NCI-H1105 (cell line): ENCODE measurements around the gene MOCS3.
"Not testable (repeated sequence)": the region's sequence is repeated elsewhere in the genome, so short reads cannot be mapped to it uniquely, and the experiment has no call there.

ENCODE experiments used
- DNase-seq: peaks from one replicate; lab custom pipeline; 2025; lab: John Stamatoyannopoulos, UW

The MOCS3 gene

GRCh38 chr20:50932016-50932485 lies 26.6 kb upstream of the MOCS3 start:
- no peak for DNase-seq

GRCh38 chr20:50932691-50933280 lies 25.8 kb upstream of the MOCS3 start:
- no peak for DNase-seq

GRCh38 chr20:50933589-50933988 lies 25.0 kb upstream of the MOCS3 start:
- no peak for DNase-seq

- no peak for DNase-seq
Observed at GRCh38 chr20:50943069-50943468, 15.5 kb upstream of the MOCS3 start.

- no peak for DNase-seq
Observed at GRCh38 chr20:50948132-50948785, 10.4 kb upstream of the MOCS3 start.

GRCh38 chr20:50953196-50953595 lies 5.4 kb upstream of the MOCS3 start:
- DNase-seq: no peak

GRCh38 chr20:50953821-50954220 lies 4.8 kb upstream of the MOCS3 start:
- DNase-seq: no peak

GRCh38 chr20:50957276-50957675 lies 1.3 kb upstream of the MOCS3 start:
- no peak for DNase-seq

GRCh38 chr20:50957798-50958614 lies 612 bp upstream of the MOCS3 start, which contains the start of gene DPM1:
TSS of gene DPM1 (minus strand) at chr20:50958532. CDS start at chr20:50958523, 9 bp downstream.
- DNase-seq: peak; percentile 85

GRCh38 chr20:50959543-50960126 lies 1.0 kb downstream of the MOCS3 start:
- DNase-seq: no peak

- DNase-seq: no peak
Observed at GRCh38 chr20:50967586-50967985, 9.0 kb downstream of the MOCS3 start.

GRCh38 chr20:50968289-50968688 lies 9.7 kb downstream of the MOCS3 start:
- DNase-seq: no peak

GRCh38 chr20:50969435-50969834 lies 10.8 kb downstream of the MOCS3 start:
- DNase-seq: no peak

- DNase-seq: no peak
Observed at GRCh38 chr20:50969912-50970311, 11.3 kb downstream of the MOCS3 start.

- DNase-seq: no peak
Observed at GRCh38 chr20:50975701-50976330, 17.2 kb downstream of the MOCS3 start.

- DNase-seq: no peak
Observed at GRCh38 chr20:50977066-50978021, 18.7 kb downstream of the MOCS3 start.

- DNase-seq: not testable (repeated sequence)
Observed at GRCh38 chr20:50978533-50978932, 19.9 kb downstream of the MOCS3 start.

GRCh38 chr20:50980071-50980681 lies 21.6 kb downstream of the MOCS3 start:
- DNase-seq: no peak

GRCh38 chr20:50980851-50981713 lies 22.5 kb downstream of the MOCS3 start:
- DNase-seq: peak; percentile 61

- no peak for DNase-seq
Observed at GRCh38 chr20:50981714-50982048, 23.1 kb downstream of the MOCS3 start.
